Astrocyte (in vitro differentiated cells and primary cell): ENCODE measurements around the gene DEPP1.

ENCODE experiments used
- EZH2 ChIP-seq: IDR thresholded peaks from 2 replicates; pipeline ENCODE4 v1.6.1; 2012; ENCODE audit warnings: mild to moderate bottlenecking, low read length, inconsistent platforms; ENCODE audit not compliant: insufficient read depth
- TF ChIP-seq, protein P1 (sequence below): IDR thresholded peaks from 2 replicates; pipeline ENCODE4 v1.5.1; 2011; ENCODE audit warnings: low read depth, mild to moderate bottlenecking, inconsistent platforms, low read length, moderate library complexity; ENCODE audit not compliant: insufficient read depth

DNA sequence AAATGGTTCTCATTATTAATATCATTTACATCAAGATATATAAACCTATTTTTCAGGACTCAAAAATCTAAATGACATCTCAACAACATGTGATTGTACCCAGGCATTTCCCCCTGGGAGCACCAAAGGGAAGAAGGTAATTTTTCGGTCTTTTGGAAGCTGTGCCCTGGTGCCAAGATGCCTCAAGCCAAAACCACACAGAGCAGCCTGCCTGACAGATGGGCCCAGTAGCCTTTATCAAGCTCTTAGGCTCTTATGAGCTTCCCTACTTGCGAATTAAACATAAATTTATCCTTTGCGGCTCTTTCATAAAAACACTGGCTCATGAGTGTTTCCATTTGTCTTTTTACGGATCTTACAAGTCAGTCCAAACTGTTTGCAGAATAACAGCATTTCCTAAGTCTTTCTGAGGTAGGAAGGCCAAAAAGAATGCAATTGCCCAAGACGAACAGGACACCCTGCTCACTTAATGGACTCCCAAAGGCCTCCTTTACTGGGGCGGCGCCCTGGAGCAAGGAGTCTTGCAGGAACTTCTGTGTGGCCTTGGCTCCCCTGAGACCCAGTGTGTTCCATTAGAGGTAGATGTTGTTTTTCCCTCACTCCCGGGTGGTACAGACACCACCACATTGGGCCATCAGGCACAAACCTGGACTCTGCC lies 23.1 kb downstream of the DEPP1 start:
- TF ChIP-seq, protein P1, sequence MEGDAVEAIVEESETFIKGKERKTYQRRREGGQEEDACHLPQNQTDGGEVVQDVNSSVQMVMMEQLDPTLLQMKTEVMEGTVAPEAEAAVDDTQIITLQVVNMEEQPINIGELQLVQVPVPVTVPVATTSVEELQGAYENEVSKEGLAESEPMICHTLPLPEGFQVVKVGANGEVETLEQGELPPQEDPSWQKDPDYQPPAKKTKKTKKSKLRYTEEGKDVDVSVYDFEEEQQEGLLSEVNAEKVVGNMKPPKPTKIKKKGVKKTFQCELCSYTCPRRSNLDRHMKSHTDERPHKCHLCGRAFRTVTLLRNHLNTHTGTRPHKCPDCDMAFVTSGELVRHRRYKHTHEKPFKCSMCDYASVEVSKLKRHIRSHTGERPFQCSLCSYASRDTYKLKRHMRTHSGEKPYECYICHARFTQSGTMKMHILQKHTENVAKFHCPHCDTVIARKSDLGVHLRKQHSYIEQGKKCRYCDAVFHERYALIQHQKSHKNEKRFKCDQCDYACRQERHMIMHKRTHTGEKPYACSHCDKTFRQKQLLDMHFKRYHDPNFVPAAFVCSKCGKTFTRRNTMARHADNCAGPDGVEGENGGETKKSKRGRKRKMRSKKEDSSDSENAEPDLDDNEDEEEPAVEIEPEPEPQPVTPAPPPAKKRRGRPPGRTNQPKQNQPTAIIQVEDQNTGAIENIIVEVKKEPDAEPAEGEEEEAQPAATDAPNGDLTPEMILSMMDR, result no peak
- no peak for TF ChIP-seq EZH2
